NCI-H1694 treated with DMSO at 0.1 percent for 48 hours (cell line): Measurements from ENCODE around the gene MBOAT1.

Experiments used
- DNase-seq: peaks from one replicate; lab custom pipeline; 2025; lab: John Stamatoyannopoulos, UW

MBOAT1 gene

GRCh38 chr6:20137837-20138236 lies 74.4 kb downstream of the MBOAT1 start:
- DNase-seq, result no peak

GRCh38 chr6:20137240-20137639 lies 75.0 kb downstream of the MBOAT1 start:
- no peak for DNase-seq

- no peak for DNase-seq
Observed at GRCh38 chr6:20135677-20136268, 76.5 kb downstream of the MBOAT1 start.

GRCh38 chr6:20134613-20135012 lies 77.7 kb downstream of the MBOAT1 start:
- no peak for DNase-seq

GRCh38 chr6:20129290-20130088 lies 82.8 kb downstream of the MBOAT1 start:
- DNase-seq, result no peak

GRCh38 chr6:20128018-20128417 lies 84.3 kb downstream of the MBOAT1 start:
- no peak for DNase-seq

GRCh38 chr6:20126789-20127653 lies 85.2 kb downstream of the MBOAT1 start:
- peak; percentile 83 for DNase-seq

- no peak for DNase-seq
Observed at GRCh38 chr6:20126102-20126752, 86.0 kb downstream of the MBOAT1 start.

- no peak for DNase-seq
Observed at GRCh38 chr6:20124545-20124944, 87.7 kb downstream of the MBOAT1 start.

- no peak for DNase-seq
Observed at GRCh38 chr6:20119485-20119884, 92.8 kb downstream of the MBOAT1 start.

- DNase-seq, result no peak
Observed at GRCh38 chr6:20118892-20119291, 93.4 kb downstream of the MBOAT1 start.

- DNase-seq, result no peak
Observed at GRCh38 chr6:20117474-20117873, 94.8 kb downstream of the MBOAT1 start.

- DNase-seq, result no peak
Observed at GRCh38 chr6:20116792-20117191, 95.5 kb downstream of the MBOAT1 start.

GRCh38 chr6:20115246-20115980 lies 96.9 kb downstream of the MBOAT1 start:
- DNase-seq, result no peak

- DNase-seq, result no peak
Observed at GRCh38 chr6:20113649-20114224, 98.5 kb downstream of the MBOAT1 start.

- DNase-seq, result no peak
Observed at GRCh38 chr6:20112841-20113240, 99.4 kb downstream of the MBOAT1 start.

GRCh38 chr6:20112241-20112640 lies 100.0 kb downstream of the MBOAT1 start:
- DNase-seq, result no peak

GRCh38 chr6:20110478-20110877 lies 101.8 kb downstream of the MBOAT1 start:
- DNase-seq, result no peak

- DNase-seq, result no peak
Observed at GRCh38 chr6:20109526-20109925, 102.7 kb downstream of the MBOAT1 start.

GRCh38 chr6:20105838-20106237 lies 106.4 kb downstream of the MBOAT1 start:
- no peak for DNase-seq

- no peak for DNase-seq
Observed at GRCh38 chr6:20104696-20105095, 107.6 kb downstream of the MBOAT1 start.
